ENCODE measurements around the gene RPS29.
"Not testable (repeated sequence)": the region's sequence is repeated elsewhere in the genome, so short reads cannot be mapped to it uniquely, and the experiment has no call there.

The RPS29 gene

GRCh38 chr14:49585803-49586672 lies at the start of gene RPS29:
Gene RPS29 (minus strand): TSS chr14:49586380. CDS start chr14:49586346, 34 bp downstream.
- peak; percentile 99 for DNase-seq (ENCODE audit: low spot score)

GRCh38 chr14:49634547-49635334 lies 48.6 kb upstream of the RPS29 start, which contains the start of gene DNAAF2:
Gene DNAAF2 (minus strand): TSS chr14:49635244. CDS start chr14:49635149, 95 bp downstream.
- peak; percentile 62 for DNase-seq (ENCODE audit: low spot score)

- peak; percentile 92 for DNase-seq (ENCODE audit: low spot score)
Observed at GRCh38 chr14:49633640-49634546, 47.7 kb upstream of the RPS29 start.

GRCh38 chr14:49623941-49624839 lies 38.0 kb upstream of the RPS29 start:
- peak; percentile 62 for DNase-seq (ENCODE audit: low spot score)

GRCh38 chr14:49623387-49623786 lies 37.2 kb upstream of the RPS29 start:
- no peak for DNase-seq (ENCODE audit: low spot score)

- no peak for DNase-seq (ENCODE audit: low spot score)
Observed at GRCh38 chr14:49622022-49622607, 35.9 kb upstream of the RPS29 start.

- no peak for DNase-seq (ENCODE audit: low spot score)
Observed at GRCh38 chr14:49621114-49621881, 35.1 kb upstream of the RPS29 start.

GRCh38 chr14:49620182-49621113 lies 34.3 kb upstream of the RPS29 start, which contains the start of the genes MGAT2 and RPL36AL:
Gene MGAT2 (plus strand): TSS chr14:49620799. CDS start chr14:49621269, 470 bp downstream.
Gene RPL36AL (minus strand): TSS chr14:49620626. CDS start chr14:49619104, 1,522 bp downstream.
- DNase-seq (ENCODE audit: low spot score), result peak; percentile 99

- no peak for DNase-seq (ENCODE audit: low spot score)
Observed at GRCh38 chr14:49619730-49620129, 33.5 kb upstream of the RPS29 start.

GRCh38 chr14:49619273-49619672 lies 33.1 kb upstream of the RPS29 start:
- DNase-seq (ENCODE audit: low spot score), result not testable (repeated sequence)

- no peak for DNase-seq (ENCODE audit: low spot score)
Observed at GRCh38 chr14:49617852-49618519, 31.8 kb upstream of the RPS29 start.

- no peak for DNase-seq (ENCODE audit: low spot score)
Observed at GRCh38 chr14:49615776-49616175, 29.6 kb upstream of the RPS29 start.

- no peak for DNase-seq (ENCODE audit: low spot score)
Observed at GRCh38 chr14:49614196-49614595, 28.0 kb upstream of the RPS29 start.

GRCh38 chr14:49612671-49613070 lies 26.5 kb upstream of the RPS29 start:
- DNase-seq (ENCODE audit: low spot score), result no peak

- DNase-seq (ENCODE audit: low spot score), result no peak
Observed at GRCh38 chr14:49612251-49612650, 26.1 kb upstream of the RPS29 start.

GRCh38 chr14:49607583-49607982 lies 21.4 kb upstream of the RPS29 start:
- DNase-seq (ENCODE audit: low spot score), result no peak

- DNase-seq (ENCODE audit: low spot score), result peak; percentile 90
Observed at GRCh38 chr14:49598485-49599300, 12.5 kb upstream of the RPS29 start, which contains the start of gene LRR1. Gene LRR1 (plus strand): TSS chr14:49598940. CDS start chr14:49599021, 81 bp downstream.
